Parathyroid adenoma (tissue), 2 donors: ENCODE measurements around the gene EPM2A.

Source experiments
- H2AFZ ChIP-seq: fragments of 300-600 bp; sonication (generic); one replicate; pipeline ENCODE4 v1.7.0; 2017; ENCODE audit warnings: antibody characterized with exemption, mild to moderate bottlenecking
- H3K27ac ChIP-seq: fragments of 300-600 bp; sonication (generic); one replicate; pipeline ENCODE4 v1.7.0; 2017
- H3K27me3 ChIP-seq: fragments of 300-600 bp; sonication (generic); one replicate; pipeline ENCODE4 v1.7.0; 2017; ENCODE audit warnings: low read length; ENCODE audit not compliant: control insufficient read depth, insufficient read depth
- H3K36me3 ChIP-seq: fragments of 300-600 bp; sonication (generic); one replicate; pipeline ENCODE4 v1.7.0; 2017; ENCODE audit warnings: low read length; ENCODE audit not compliant: control insufficient read depth, insufficient read depth
- H3K4me1 ChIP-seq: fragments of 300-600 bp; sonication (generic); one replicate; pipeline ENCODE4 v1.7.0; 2017; ENCODE audit warnings: control low read depth
- H3K4me2 ChIP-seq: fragments of 300-600 bp; sonication (generic); one replicate; pipeline ENCODE4 v1.7.0; 2017; ENCODE audit warnings: low read length
- H3K4me3 ChIP-seq: fragments of 300-600 bp; sonication (generic); one replicate; pipeline ENCODE4 v1.7.0; 2017; ENCODE audit warnings: low read depth, low read length
- H3K79me2 ChIP-seq: fragments of 300-600 bp; sonication (generic); one replicate; pipeline ENCODE4 v1.7.0; 2017; ENCODE audit warnings: control low read depth
- H3K9ac ChIP-seq: fragments of 300-600 bp; sonication (generic); one replicate; pipeline ENCODE4 v1.7.0; 2017; ENCODE audit warnings: mild to moderate bottlenecking
- H3K9me3 ChIP-seq: fragments of 300-600 bp; sonication (generic); one replicate; pipeline ENCODE4 v1.7.0; 2017; ENCODE audit warnings: low read length; ENCODE audit not compliant: control insufficient read depth
- CTCF ChIP-seq: fragments of 300-600 bp; sonication (generic); IDR thresholded peaks from one replicate; pipeline ENCODE4 v1.7.0; 2017; ENCODE audit warnings: antibody characterized with exemption, mild to moderate bottlenecking
- donor health status: primary hyperparathyroidism.

EPM2A gene

GRCh38 chr6:145722190-145722589 lies 13.1 kb downstream of the EPM2A start:
- Histone ChIP-seq H3K4me1 (no peaks in the 10 kb centered on the region), H3K4me2 (no peak overlapping the region), H3K27me3 (no peaks in the 10 kb centered on the region), H3K36me3 (no peaks in the 10 kb centered on the region), H3K79me2 (no peaks in the 10 kb centered on the region), H3K4me3 (no peak overlapping the region), H3K27ac (no peak overlapping the region), H3K9ac (no peak overlapping the region), H3K9me3 (no peaks in the 10 kb centered on the region), H2AFZ (no peak overlapping the region)
- TF ChIP-seq CTCF = no peak

- H3K79me2 ChIP-seq = no peaks in the 10 kb centered on the region
- no peaks in the 10 kb centered on the region for H3K27me3 ChIP-seq
- no peaks in the 10 kb centered on the region for H3K9me3 ChIP-seq
- no peak for TF ChIP-seq CTCF
- H3K4me2 ChIP-seq = no peak overlapping the region
- H3K4me1 ChIP-seq = no peaks in the 10 kb centered on the region
- H2AFZ ChIP-seq = no peak overlapping the region
- no peaks in the 10 kb centered on the region for H3K36me3 ChIP-seq
- no peak overlapping the region for H3K9ac ChIP-seq
- no peak overlapping the region for H3K27ac ChIP-seq
- no peak overlapping the region for H3K4me3 ChIP-seq
Measured at GRCh38 chr6:145721144-145721543, 14.2 kb downstream of the EPM2A start.

- no peak overlapping the region for H3K27ac ChIP-seq
- H3K27me3 ChIP-seq = no peaks in the 10 kb centered on the region
- no peaks in the 10 kb centered on the region for H3K36me3 ChIP-seq
- H3K9ac ChIP-seq = no peak overlapping the region
- H3K4me3 ChIP-seq = no peak overlapping the region
- no peak overlapping the region for H2AFZ ChIP-seq
- TF ChIP-seq CTCF = no peak
- H3K4me1 ChIP-seq = no peaks in the 10 kb centered on the region
- no peak overlapping the region for H3K4me2 ChIP-seq
- no peaks in the 10 kb centered on the region for H3K9me3 ChIP-seq
- H3K79me2 ChIP-seq = no peaks in the 10 kb centered on the region
Measured at GRCh38 chr6:145715426-145715825, 19.9 kb downstream of the EPM2A start.

- Histone ChIP-seq H3K9me3 (no peaks in the 10 kb centered on the region), H3K27me3 (no peaks in the 10 kb centered on the region), H3K4me2 (no peak overlapping the region), H2AFZ (no peak overlapping the region), H3K9ac (no peak overlapping the region), H3K27ac (no peak overlapping the region), H3K36me3 (no peaks in the 10 kb centered on the region), H3K4me3 (no peak overlapping the region), H3K4me1 (no peaks in the 10 kb centered on the region), H3K79me2 (no peaks in the 10 kb centered on the region)
- TF ChIP-seq CTCF = no peak
Measured at GRCh38 chr6:145714731-145715130, 20.6 kb downstream of the EPM2A start.

- Histone ChIP-seq H3K9me3 (no peaks in the 10 kb centered on the region), H3K27me3 (no peaks in the 10 kb centered on the region), H3K79me2 (no peaks in the 10 kb centered on the region), H3K9ac (no peak overlapping the region), H3K36me3 (no peaks in the 10 kb centered on the region), H3K27ac (no peak overlapping the region), H2AFZ (no peak overlapping the region), H3K4me2 (no peak overlapping the region), H3K4me1 (no peaks in the 10 kb centered on the region), H3K4me3 (no peak overlapping the region)
- TF ChIP-seq CTCF = no peak
Measured at GRCh38 chr6:145713773-145714172, 21.5 kb downstream of the EPM2A start.
